Renal cortex interstitium (tissue), 11 donors: ENCODE results near the gene GPALPP1. TPM values are rescaled to one million over a fixed set of nuclear protein-coding genes. Genes with fewer than 3 reads are reported as not detected.
"Not testable (repeated sequence)": the region's sequence is repeated elsewhere in the genome, so short reads cannot be mapped to it uniquely, and the experiment has no call there.

ENCODE experiments used
- DNase-seq, 11 donors: peaks; one replicate each; pipeline ENCODE4 v3.0.0-alpha.2; 2013; ENCODE audit warnings: low read depth in 9 of 11, low spot score in 4 of 11; ENCODE audit errors: extremely low read depth in 1 of 11
- polyA plus RNA-seq, 3 donors: library from polyadenylated mRNA; unstranded; fragments of 120-200 nt; gene quantifications; one replicate each; pipeline ENCODE4 v1.2.1, GENCODE V29; 2013; ENCODE audit not compliant: insufficient read length in 3 of 3

Gene GPALPP1
- polyA plus RNA-seq, 3 donors = 50.5 to 60.3 (median 53.6) TPM

- peak; percentile 59 to 83 (median 70) for DNase-seq
These were observed 58.3 kb downstream of the GPALPP1 start for GRCh38 chr13:45047394-45048310.

- no peak for DNase-seq
These were observed 59.6 kb downstream of the GPALPP1 start for GRCh38 chr13:45048890-45049407.

- no peak for DNase-seq
These were observed 60.1 kb downstream of the GPALPP1 start for GRCh38 chr13:45049478-45049877.

- no peak for DNase-seq
These were observed 62.0 kb downstream of the GPALPP1 start for GRCh38 chr13:45051315-45051714.

GRCh38 chr13:45055198-45055901 lies 66.0 kb downstream of the GPALPP1 start:
- no peak for DNase-seq

GRCh38 chr13:45055902-45056648 lies 66.7 kb downstream of the GPALPP1 start:
- no peak for DNase-seq

- no peak for DNase-seq
These were observed 70.7 kb downstream of the GPALPP1 start for GRCh38 chr13:45060062-45060461.

GRCh38 chr13:45063261-45063860 lies 74.0 kb downstream of the GPALPP1 start:
- DNase-seq = no peak

GRCh38 chr13:45063889-45064288 lies 74.6 kb downstream of the GPALPP1 start:
- not testable (repeated sequence) for DNase-seq

- no peak for DNase-seq
These were observed 75.6 kb downstream of the GPALPP1 start for GRCh38 chr13:45064889-45065288.

- DNase-seq = no peak
These were observed 79.0 kb downstream of the GPALPP1 start for GRCh38 chr13:45068036-45069001.

- no peak for DNase-seq
These were observed 84.5 kb downstream of the GPALPP1 start for GRCh38 chr13:45073809-45074208.

- no peak for DNase-seq
These were observed 85.4 kb downstream of the GPALPP1 start for GRCh38 chr13:45074721-45075120.

GRCh38 chr13:45078003-45078402 lies 88.7 kb downstream of the GPALPP1 start:
- DNase-seq = no peak
